Cardiac fibroblast (primary cell): ENCODE results near the gene TAGLN2.

ENCODE experiments used
- DNase-seq, 2 donors: peaks; one replicate each; pipeline versions ENCODE4 v3.0.0 to v3.0.0-alpha.2; 2010; ENCODE audit warnings: low read depth in 2 of 2
- H3K4me3 ChIP-seq, 2 donors: replicated peaks in 1 of 2; 1 replicate in 1 of 2; 2 replicates in 1 of 2; pipeline ENCODE4 v1.5.1; 2011; ENCODE audit warnings: low read depth in 2 of 2, low read length in 2 of 2, mild to moderate bottlenecking in 2 of 2, moderate library complexity in 1 of 2
- TF ChIP-seq, protein P1 (sequence below): IDR thresholded peaks from one replicate; pipeline ENCODE4 v1.5.1; 2011; ENCODE audit warnings: low read depth, mild to moderate bottlenecking, low read length, inconsistent platforms

TAGLN2 gene

DNA sequence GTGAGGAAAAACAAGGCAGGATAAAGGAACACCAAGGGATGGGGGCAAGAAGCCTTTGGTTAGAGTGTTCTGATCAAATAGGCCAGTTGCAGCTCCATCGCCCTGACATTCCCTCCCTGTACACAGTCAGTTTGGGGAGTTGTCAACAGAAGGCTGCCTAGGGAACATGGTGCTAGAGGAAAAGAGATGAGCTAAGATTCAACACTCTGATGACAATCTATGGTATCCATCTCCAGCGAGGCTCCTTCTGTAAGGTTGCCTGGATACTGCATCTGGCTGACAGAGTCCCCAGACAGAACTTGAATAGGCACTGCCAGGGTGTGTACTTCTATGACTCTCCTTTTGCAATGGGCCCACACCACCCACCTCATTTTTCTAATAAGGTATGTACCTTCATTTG is 40.0 kb upstream of the TAGLN2 start:
- no peak overlapping the region for H3K4me3 ChIP-seq
- TF ChIP-seq, protein P1, sequence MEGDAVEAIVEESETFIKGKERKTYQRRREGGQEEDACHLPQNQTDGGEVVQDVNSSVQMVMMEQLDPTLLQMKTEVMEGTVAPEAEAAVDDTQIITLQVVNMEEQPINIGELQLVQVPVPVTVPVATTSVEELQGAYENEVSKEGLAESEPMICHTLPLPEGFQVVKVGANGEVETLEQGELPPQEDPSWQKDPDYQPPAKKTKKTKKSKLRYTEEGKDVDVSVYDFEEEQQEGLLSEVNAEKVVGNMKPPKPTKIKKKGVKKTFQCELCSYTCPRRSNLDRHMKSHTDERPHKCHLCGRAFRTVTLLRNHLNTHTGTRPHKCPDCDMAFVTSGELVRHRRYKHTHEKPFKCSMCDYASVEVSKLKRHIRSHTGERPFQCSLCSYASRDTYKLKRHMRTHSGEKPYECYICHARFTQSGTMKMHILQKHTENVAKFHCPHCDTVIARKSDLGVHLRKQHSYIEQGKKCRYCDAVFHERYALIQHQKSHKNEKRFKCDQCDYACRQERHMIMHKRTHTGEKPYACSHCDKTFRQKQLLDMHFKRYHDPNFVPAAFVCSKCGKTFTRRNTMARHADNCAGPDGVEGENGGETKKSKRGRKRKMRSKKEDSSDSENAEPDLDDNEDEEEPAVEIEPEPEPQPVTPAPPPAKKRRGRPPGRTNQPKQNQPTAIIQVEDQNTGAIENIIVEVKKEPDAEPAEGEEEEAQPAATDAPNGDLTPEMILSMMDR: no peak
- no peak for DNase-seq

- TF ChIP-seq, protein P1: no peak
- H3K4me3 ChIP-seq: no peak overlapping the region
- DNase-seq: no peak
Measured at GRCh38 chr1:159964144-159964543, 38.8 kb upstream of the TAGLN2 start.

DNA sequence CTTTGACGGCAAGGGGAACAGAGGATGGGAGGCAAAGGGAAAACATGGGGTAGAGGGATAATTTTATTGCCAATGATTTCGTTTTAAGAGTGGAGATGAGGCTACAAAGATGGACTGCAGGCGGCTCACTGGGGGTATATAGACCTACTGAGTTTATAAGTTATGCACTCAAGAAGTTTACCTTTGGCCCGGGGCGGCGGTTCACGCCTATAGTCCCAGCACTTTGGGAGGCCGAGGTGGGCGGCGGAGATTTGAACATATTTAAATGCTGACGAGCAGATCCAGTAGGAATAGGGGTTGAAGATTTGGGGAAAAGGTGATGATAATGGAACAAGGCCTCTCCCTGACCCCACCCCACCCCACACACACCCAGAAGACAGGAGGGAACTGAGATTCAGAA is 36.9 kb upstream of the TAGLN2 start:
- TF ChIP-seq, protein P1: no peak
- no peak overlapping the region for H3K4me3 ChIP-seq
- DNase-seq: no peak

GRCh38 chr1:159961636-159962035 is 36.3 kb upstream of the TAGLN2 start:
- DNase-seq: no peak
- H3K4me3 ChIP-seq: peak overlapping the region; percentile 19 to 35
- TF ChIP-seq, protein P1: no peak

GRCh38 chr1:159960721-159961381 is 35.5 kb upstream of the TAGLN2 start:
- peak; percentile 81 to 95 for DNase-seq

DNA sequence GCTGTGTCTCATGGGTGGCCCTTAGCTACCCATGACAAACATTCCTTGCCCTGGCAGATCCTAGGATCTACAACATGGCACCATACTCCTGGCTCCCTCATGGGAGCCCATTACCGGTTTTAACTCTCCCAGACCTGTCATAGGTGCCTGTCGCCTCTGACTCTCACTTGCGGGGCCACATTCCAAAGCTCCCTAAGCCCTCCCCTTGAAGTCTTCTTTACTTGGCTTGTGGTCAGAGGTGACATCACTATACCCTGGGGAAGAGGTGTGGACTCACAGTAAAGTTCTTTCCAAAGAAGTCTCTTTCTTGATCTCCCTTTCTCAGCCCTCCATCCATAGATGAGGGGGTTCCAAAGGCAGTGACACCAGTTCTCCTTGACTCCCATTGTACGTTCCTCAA is 34.1 kb upstream of the TAGLN2 start:
- TF ChIP-seq, protein P1: no peak
- no peak overlapping the region for H3K4me3 ChIP-seq
- peak; percentile 10 to 54 for DNase-seq

More at GRCh38 chr1:159960721-159961381, 35.5 kb upstream of the TAGLN2 start:
- TF ChIP-seq, protein P1: no peak
- H3K4me3 ChIP-seq: peak overlapping the region; percentile 19 to 35

GRCh38 chr1:159958719-159959380 is 33.5 kb upstream of the TAGLN2 start:
- DNase-seq: no peak
- TF ChIP-seq, protein P1: no peak

More at GRCh38 chr1:159958719-159959380, 33.5 kb upstream of the TAGLN2 start:
- H3K4me3 ChIP-seq: no peak overlapping the region
